MCF 10A (cell line): ENCODE data around the gene PREB. TPM values are rescaled to one million over a fixed set of nuclear protein-coding genes. Genes with fewer than 3 reads are reported as not detected.

ENCODE experiments used
- BruUV-seq: library from RNA; stranded (reverse); fragments of 400-500 nt; replicated peaks from 2 replicates; lab custom pipeline; 2021; lab: Mats Ljungman, UMichigan
- CTCF ChIA-PET: fragments of 300-600 bp; sonication (Branson Sonifier 250); formaldehyde crosslinking; extraction: SDS; loops from one replicate; lab custom pipeline; 2021; ENCODE audit warnings: antibody characterized with exemption, inconsistent platforms; lab: Yijun Ruan, JAX
- POLR2A ChIA-PET: fragments of 300-600, 350-650 bp; sonication (Branson Sonifier 250); formaldehyde crosslinking; extraction: SDS; loops from one replicate; lab custom pipeline; 2020; ENCODE audit warnings: antibody characterized with exemption, inconsistent platforms; lab: Yijun Ruan, JAX
- DNase-seq: peaks from one replicate; pipeline ENCODE4 v3.0.0-alpha.2; 2018; ENCODE audit not compliant: unreplicated experiment
- H3K27ac Mint-ChIP-seq: one replicate; pipeline ENCODE4 v1.8.0; 2022; ENCODE audit warnings: mild to moderate bottlenecking, low read depth, mixed read lengths; ENCODE audit not compliant: unreplicated experiment
- H3K27me3 Mint-ChIP-seq: one replicate; pipeline ENCODE4 v1.8.0; 2022; ENCODE audit warnings: mixed read lengths; ENCODE audit not compliant: insufficient read depth, unreplicated experiment
- H3K36me3 Mint-ChIP-seq: one replicate; pipeline ENCODE4 v1.8.0; 2022; ENCODE audit warnings: mild to moderate bottlenecking, moderate library complexity, mixed read lengths; ENCODE audit not compliant: insufficient read depth, unreplicated experiment
- H3K4me1 Mint-ChIP-seq: one replicate; pipeline ENCODE4 v1.8.0; 2022; ENCODE audit warnings: mixed read lengths; ENCODE audit not compliant: insufficient read depth, unreplicated experiment
- H3K4me3 Mint-ChIP-seq: one replicate; pipeline ENCODE4 v1.8.0; 2022; ENCODE audit warnings: mild to moderate bottlenecking, moderate library complexity, mixed read lengths; ENCODE audit not compliant: unreplicated experiment
- H3K9me3 Mint-ChIP-seq: one replicate; pipeline ENCODE4 v1.8.0; 2022; ENCODE audit warnings: mixed read lengths; ENCODE audit not compliant: unreplicated experiment
- intact Hi-C: fragments of 100-400 bp; cut with micrococcal nuclease; formaldehyde crosslinking; loops from 2 replicates; pipeline ENCODE4 v1.14.1; 2022
- total RNA-seq: library from RNA; stranded (reverse); gene quantifications from 2 replicates; pipeline ENCODE4 v1.2.3, GENCODE V29; 2022
- TF ChIP-seq, protein P1 (sequence below): fragments of 200-600 bp; IDR thresholded peaks from one replicate; pipeline ENCODE4 v1.8.0; 2022; ENCODE audit warnings: antibody characterized with exemption, mild to moderate bottlenecking; ENCODE audit not compliant: unreplicated experiment

The PREB gene
- total RNA-seq, 1 experiment from 2014 or later = 68.5 TPM

DNA sequence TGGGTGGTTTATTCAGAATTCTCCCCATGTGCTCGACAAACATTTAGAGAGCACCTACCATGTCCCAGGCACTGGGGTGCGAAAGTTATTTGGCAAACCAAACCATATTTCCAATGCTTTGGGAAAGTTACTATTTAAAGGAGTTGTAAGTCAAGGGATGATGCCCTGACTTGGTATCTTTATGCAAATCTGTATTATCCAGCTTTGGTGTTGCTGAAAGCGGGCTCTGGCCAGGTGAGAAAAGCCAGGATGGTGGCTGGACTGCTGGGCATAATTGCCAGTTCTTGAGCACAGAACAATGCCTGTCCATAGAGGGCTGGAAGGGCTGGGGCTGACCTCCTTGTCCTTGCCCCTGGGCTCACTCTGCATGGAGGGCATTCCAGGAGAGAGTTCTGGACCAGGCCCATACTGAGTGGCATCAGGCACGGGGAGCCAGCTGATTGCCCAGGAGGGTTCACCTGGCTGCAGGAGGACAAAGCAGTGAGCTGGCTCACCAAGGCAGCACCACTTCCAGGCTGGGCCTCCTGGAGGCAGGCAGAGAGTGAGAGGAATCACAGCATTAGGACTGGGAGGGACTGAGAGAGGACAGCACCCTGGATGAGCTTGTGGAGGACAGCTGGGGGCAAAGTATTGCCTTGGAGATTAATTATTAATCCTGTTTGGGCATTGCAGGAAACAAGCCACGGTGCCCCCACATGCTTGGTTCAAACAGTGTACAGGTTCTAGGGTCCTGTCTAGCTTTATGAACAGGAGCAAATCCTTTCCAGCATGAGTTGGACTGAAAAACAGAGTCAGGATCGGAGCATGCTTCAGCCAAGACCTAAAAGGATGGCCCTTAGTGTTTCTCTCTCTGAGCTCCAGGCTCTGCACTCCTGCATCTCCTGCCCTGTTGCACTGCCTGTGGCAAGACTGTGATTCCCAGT lies 40.7 kb downstream of the PREB start:
- H3K9me3 Mint-ChIP-seq = no peaks in the 10 kb centered on the region
- H3K4me3 Mint-ChIP-seq = no peak overlapping the region
- no TSS peak for BruUV-seq
- POLR2A ChIA-PET = interaction anchor here (0.9 kb wide), 1 partner anchor 189 kb away, joined by 3 read pairs; the partner anchor contains the start of gene TRIM54
- TF ChIP-seq, protein P1, sequence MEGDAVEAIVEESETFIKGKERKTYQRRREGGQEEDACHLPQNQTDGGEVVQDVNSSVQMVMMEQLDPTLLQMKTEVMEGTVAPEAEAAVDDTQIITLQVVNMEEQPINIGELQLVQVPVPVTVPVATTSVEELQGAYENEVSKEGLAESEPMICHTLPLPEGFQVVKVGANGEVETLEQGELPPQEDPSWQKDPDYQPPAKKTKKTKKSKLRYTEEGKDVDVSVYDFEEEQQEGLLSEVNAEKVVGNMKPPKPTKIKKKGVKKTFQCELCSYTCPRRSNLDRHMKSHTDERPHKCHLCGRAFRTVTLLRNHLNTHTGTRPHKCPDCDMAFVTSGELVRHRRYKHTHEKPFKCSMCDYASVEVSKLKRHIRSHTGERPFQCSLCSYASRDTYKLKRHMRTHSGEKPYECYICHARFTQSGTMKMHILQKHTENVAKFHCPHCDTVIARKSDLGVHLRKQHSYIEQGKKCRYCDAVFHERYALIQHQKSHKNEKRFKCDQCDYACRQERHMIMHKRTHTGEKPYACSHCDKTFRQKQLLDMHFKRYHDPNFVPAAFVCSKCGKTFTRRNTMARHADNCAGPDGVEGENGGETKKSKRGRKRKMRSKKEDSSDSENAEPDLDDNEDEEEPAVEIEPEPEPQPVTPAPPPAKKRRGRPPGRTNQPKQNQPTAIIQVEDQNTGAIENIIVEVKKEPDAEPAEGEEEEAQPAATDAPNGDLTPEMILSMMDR = no peak
- intact Hi-C loops = no loop called here
- no peaks in the 10 kb centered on the region for H3K36me3 Mint-ChIP-seq
- no peak for DNase-seq
- no peaks in the 10 kb centered on the region for H3K27me3 Mint-ChIP-seq
- H3K27ac Mint-ChIP-seq = no peak overlapping the region
- CTCF ChIA-PET = interaction anchor here (0.6 to 10.4 kb wide), 2 partner anchors 10 to 187 kb away, joined by 3 to 96 read pairs; partner anchors contain the start of gene TRIM54
- no peaks in the 10 kb centered on the region for H3K4me1 Mint-ChIP-seq

- POLR2A ChIA-PET = interaction anchor here (0.9 kb wide), 1 partner anchor 190 kb away, joined by 3 read pairs; the partner anchor contains the start of gene TRIM54
- no peaks in the 10 kb centered on the region for H3K27me3 Mint-ChIP-seq
- no TSS peak for BruUV-seq
- H3K36me3 Mint-ChIP-seq = no peaks in the 10 kb centered on the region
- no peaks in the 10 kb centered on the region for H3K4me1 Mint-ChIP-seq
- TF ChIP-seq, protein P1 = no peak
- no peak overlapping the region for H3K4me3 Mint-ChIP-seq
- CTCF ChIA-PET = no interaction called here
- no peak for DNase-seq
- intact Hi-C loops = no loop called here
- H3K27ac Mint-ChIP-seq = no peak overlapping the region
- H3K9me3 Mint-ChIP-seq = no peaks in the 10 kb centered on the region
These were observed 41.6 kb downstream of the PREB start for GRCh38 chr2:27092696-27093429.

DNA sequence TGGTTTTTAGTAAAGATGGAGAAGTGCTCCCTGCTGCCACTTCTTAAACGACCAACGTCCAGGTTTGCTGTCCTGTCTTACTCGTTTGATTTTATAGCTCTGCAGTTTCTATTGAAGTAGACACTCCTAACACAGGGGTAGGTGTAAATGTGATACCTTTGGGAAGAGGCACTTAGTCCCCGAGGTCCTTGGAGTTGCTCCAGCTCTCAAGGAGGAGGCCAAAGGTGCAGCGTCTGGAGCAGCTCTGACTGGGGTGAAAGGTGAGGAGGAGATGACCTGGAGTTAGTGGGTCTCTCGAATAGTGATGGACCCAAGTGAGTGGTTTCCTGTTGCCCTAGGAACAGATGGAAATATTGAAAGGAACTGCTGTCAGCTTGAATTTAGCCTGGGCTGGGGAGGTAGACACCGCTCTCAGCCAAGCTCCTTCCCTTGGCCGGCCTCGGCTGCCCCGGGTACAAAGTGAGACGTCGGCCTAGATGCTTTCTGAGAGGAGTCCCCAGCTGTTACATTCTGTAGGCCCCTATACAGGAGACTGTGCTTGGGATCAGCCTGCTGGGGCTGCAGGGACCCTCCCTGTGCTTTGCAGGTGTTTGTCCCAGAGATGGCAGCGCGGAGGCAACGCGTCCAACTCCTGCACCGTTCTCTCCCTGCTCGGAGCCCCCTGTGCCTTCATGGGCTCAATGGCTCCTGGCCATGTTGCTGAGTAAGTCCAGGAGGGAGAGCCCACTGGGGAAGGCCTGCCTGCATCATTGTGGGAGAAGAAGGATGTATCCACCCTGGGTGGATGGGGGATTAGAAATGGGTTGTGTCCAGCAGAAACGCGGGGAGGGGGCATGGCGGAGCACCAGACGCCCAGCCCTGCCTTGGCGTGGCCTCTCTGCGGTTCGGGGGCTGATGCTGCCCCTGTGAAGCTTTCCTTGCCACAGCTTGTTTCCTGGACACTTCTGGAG lies 42.4 kb downstream of the PREB start:
- ChIA-PET POLR2A (no interaction called here), CTCF (interaction anchor here (1.2 kb wide), 1 partner anchor 8 kb away, joined by 4 read pairs; no protein-coding TSS in a partner anchor)
- H3K9me3 Mint-ChIP-seq = no peaks in the 10 kb centered on the region
- DNase-seq = no peak
- H3K27me3 Mint-ChIP-seq = no peaks in the 10 kb centered on the region
- H3K4me1 Mint-ChIP-seq = no peaks in the 10 kb centered on the region
- H3K4me3 Mint-ChIP-seq = no peak overlapping the region
- TF ChIP-seq, protein P1 = no peak
- H3K27ac Mint-ChIP-seq = no peak overlapping the region
- H3K36me3 Mint-ChIP-seq = no peaks in the 10 kb centered on the region
- intact Hi-C loops = no loop called here
- BruUV-seq = no TSS peak
